HG03103 (cell line): ENCODE data around the gene ZNF286A.
"Not testable (repeated sequence)": the region's sequence is repeated elsewhere in the genome, so short reads cannot be mapped to it uniquely, and the experiment has no call there.

ENCODE experiments used
- ATAC-seq: cut with Tn5 transposase; IDR thresholded peaks from one replicate; pipeline ENCODE4 v1.9.1; 2021; ENCODE audit warnings: low read depth; ENCODE audit not compliant: unreplicated experiment

The ZNF286A gene

DNA sequence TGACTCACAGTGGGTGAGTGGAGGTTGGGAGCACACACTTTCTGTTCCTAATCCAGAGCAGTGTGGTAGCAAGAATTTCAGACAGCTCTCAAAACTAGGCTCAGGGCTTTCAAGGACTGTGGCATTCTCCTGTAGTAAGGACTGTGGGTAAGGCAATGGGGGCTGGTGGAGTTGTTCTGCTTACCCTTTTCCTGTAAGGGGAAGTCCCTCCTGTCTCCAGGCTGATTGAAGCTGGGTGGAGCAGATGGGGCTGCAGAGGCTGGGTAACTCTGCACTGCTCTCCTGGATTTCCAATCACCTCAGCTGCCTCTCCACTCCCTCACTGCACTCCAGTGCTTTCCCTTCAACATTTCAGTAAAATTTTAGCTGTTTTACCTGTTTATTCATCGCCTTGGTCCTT is 12.1 kb upstream of the ZNF286A start:
- ATAC-seq, result not testable (repeated sequence)

DNA sequence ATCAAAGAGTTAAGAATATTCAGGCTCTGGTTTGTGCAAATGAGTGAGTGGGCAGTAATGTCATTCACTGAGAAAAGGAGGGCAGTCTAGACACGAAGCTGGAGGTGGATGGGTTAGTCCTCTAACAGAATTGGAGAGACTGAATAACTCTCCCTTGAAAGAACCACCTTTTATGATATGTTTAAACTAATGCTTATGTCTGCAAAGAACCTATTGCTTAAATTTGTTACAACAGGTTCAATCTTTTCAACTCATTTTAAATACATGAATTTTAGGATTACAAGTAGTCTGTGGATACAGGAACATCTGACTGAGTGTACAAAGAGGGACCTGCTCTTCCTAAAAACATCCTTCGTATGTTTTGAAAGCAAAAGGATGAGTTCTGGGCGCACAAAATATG is 585 bp upstream of the ZNF286A start:
- not testable (repeated sequence) for ATAC-seq

GRCh38 chr17:15699937-15700336 is 385 bp downstream of the ZNF286A start:
- ATAC-seq, result not testable (repeated sequence)

DNA sequence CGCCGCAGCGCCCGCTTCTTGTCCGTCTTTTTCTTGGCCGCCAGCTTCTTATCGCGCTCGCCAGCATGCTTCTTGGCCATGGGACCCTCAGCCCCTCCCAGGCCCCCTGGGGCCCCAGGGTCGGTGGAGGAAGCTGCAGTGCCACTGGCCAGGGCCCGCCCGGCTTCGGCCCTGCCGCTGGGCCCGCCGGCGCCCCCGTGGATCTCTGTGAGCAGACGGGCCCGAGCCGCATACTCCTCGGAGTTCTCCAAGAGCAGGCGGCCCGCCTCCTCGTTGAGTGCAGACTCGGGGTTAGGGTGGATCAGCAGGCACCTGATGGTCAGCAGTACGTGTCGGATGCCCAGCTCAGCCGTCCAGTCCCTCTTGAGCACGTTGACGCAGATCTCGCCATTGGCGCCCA is 4.7 kb downstream of the ZNF286A start:
- ATAC-seq, result not testable (repeated sequence)

- ATAC-seq, result not testable (repeated sequence)
Observed at GRCh38 chr17:15704813-15705212, 5.3 kb downstream of the ZNF286A start.

DNA sequence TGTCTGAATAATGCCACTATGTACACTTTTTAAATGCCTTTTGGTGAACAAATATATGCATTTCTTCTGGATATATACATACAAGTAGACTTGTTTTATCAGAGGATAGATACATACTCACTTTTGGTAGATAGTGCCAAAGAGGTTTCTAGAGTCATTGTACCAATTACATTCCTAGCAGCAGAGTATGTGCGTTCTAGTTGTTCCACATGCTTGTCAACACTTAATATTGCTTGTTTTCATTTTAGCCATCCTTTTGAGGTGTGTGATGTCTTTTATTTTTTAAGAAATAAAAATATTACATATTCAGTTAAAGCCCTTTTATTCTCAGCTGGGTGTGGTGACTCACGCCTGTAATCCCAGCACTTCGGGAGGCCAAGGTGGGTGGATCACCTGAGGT is 9.3 kb downstream of the ZNF286A start:
- ATAC-seq, result not testable (repeated sequence)

GRCh38 chr17:15716601-15717563 is 17.3 kb downstream of the ZNF286A start:
- not testable (repeated sequence) for ATAC-seq

DNA sequence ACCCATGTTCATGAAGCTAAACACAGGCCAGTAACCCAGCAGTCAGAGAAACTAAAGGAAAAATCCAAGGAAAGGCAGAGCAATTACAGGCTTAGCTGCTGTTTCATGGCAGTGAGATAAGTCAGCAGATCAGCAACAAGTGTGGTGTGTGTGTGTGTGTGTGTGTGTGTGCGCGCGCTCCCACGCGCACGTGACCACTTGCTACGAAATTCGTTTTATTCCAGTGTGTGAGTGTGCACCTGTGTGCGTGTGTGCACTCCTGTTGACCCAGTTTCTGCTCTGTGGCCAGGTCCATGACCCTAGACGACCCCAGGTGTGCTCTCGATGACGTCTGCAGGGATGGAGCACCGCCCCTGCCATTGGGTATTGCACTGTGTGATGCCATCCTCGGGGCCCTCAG is 31.0 kb downstream of the ZNF286A start:
- ATAC-seq, result not testable (repeated sequence)

GRCh38 chr17:15731900-15732299 is 32.3 kb downstream of the ZNF286A start, which contains the start of gene TBC1D26:
TBC1D26 (plus strand) TSS chr17:15732283; CDS start chr17:15735349, 3,066 bp downstream.
- not testable (repeated sequence) for ATAC-seq

GRCh38 chr17:15733174-15733789 is 33.7 kb downstream of the ZNF286A start:
- ATAC-seq, result not testable (repeated sequence)

DNA sequence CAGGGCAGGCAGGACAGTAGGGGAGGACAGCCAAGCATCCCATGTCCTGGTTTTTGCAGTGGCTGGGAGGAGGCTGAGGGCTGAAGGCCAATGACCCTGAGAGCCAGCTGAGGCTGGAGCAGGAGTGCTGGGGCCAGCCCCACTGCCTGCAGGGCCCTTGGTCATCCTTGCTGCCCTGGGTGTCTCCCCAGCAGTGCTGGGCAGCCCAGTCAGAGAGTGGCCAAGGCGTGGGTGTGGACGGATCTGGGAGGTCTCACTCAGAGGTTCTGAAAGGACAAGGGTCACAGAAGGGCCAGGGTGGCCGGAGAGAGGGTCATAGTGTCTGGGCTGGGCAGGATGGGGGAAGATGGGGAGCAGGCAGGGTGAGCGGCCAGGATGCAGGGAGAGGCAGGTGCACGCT is 37.0 kb downstream of the ZNF286A start:
- ATAC-seq, result not testable (repeated sequence)

DNA sequence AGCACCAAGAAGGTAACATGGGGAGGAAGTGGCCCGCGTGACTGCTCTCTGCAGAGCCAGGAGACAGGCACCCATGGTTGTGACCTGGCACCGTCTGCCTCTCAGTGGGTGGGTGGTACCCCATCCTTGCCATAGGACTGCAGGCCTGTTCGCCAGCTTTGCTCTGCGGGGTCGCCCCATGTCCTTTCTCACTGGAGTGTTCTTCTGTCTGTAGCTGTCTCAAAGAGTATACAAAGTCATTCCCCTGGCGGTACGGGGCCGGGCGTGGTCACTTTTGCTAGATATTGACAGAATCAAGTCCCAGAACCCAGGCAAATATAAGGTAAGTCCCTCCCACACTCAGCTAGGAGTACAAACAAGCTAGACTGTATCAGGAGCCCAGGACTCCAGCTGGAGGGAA is 38.5 kb downstream of the ZNF286A start:
- ATAC-seq, result no peak

- not testable (repeated sequence) for ATAC-seq
Observed at GRCh38 chr17:15739259-15739658, 39.7 kb downstream of the ZNF286A start.

DNA sequence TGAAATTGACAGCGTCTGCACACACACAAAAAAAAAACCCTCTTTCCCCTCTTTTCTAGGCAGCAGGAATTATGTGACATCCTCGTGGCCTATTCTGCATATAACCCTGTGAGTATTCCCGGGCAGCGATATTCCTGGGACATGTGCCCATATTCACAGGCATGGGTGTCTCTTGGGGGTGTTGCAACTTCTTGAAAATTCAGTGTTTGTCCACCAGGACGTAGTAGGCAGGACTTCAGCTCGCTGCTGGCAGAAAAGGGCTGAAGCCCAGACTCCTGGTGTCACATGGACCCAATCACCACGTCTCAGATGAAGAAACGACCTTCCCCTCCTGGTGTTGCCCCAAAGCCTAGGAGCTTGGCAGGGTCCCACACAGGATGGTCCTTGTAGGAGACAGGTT is 40.5 kb downstream of the ZNF286A start:
- not testable (repeated sequence) for ATAC-seq

DNA sequence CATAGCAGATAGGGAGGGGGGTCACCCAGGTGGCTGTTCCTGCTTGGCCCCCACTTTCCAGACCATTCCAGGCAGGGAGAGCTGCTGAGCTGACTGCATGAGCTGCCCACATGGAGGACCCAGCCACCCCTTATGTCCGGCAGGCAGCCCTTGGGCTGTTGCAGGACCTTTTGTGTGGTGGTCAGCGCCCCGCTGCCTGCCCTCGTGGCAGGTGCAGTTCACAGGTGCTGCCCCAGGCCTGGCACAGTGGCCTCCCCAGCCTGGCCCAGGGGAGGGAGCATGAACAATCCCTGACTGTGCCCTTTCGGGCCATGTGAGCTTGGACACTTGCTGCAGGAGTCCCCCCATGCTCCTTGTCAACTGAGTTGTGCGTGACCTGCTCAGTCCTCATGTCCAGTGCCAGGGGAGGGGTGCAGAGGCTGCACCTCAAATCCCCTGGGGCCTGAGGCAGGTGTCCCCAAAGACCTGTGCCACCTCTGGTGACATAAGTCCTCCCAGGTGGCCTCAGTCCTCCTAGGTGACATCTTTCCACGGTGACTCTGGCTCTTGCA is 41.1 kb downstream of the ZNF286A start:
- no peak for ATAC-seq

- ATAC-seq, result no peak
Observed at GRCh38 chr17:15741624-15742023, 42.1 kb downstream of the ZNF286A start.

DNA sequence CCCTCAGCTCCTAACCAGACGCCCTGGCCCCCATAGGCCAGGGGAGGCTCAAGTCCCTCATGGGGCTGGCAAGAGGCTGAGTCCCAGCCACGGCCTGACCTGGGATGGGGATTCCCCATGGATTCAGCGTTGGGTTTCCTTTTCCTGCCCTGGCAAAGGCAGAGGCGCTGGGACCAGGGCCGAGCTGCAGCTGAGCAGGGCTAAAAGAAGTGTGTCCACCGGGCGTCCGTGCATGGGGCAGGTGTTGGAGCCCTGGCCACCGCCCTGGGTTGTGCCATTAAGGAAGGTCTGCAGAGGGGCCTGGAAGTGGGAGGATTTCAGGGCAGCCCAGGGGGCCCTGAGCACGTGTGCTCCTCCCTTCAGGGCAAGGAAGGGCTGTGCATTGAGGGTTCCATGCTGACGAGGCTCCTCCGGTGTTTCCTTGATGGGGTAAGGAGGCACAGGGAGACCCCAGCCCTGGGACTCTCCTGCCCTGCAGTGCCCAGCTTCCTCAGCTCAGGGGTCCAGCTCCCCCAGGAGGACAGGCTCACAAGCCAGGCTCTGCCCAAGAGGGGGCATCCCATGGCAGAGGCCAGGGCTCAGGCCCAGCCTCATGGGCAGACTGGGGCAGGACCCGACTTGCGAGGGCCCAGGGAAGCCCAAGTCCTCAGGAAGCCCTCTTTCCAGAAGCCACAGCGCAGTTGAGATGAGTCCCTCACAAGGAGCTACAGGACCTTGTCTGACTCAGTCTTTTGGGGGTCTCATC is 42.7 kb downstream of the ZNF286A start:
- no peak for ATAC-seq

DNA sequence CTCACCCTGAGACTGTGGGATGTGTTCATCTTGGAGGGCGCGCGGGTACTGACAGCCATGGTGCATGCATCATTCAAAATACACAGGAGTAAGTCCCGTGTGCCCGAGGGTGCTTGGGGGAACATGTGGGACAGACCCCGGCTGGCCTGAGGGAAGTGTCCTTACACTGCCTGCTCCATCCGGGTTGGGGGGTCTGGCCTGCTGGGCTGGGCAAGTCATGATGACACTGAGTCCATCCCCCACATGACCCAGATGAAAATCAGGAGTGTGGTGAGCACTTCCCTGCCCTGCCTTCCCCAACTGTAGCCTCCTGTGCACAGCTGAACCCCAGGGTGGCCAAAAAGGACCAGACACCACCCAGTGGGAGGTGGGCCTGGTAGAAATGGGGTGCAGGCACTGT is 43.4 kb downstream of the ZNF286A start:
- ATAC-seq, result no peak

DNA sequence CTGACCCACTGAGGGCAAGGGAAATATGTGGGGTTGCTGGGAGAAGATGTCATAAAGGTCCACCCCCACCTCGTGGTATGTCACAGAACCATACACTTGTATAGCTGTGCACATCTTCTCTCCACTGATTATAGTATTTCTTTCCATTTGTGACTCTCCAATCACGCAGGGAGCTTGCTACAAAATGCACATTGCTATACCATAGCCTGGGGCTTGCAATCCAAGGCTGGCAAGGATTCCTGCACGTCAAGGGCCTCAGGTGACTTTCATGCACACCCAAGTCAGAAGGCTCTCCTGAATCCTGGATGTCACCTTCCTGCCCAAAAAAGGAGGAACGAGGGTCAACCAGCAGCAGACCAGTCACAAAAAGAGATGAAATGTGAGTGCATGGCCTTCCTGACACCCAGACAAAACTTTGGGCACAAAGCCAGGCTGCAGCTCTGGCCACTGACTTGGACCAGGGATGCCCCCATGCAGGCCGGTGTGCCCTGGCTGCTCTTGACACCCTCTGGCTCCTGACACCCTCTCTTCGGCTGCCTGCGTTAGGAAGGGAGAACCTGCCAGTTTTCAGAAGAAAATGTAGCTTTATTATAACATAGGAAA is 44.6 kb downstream of the ZNF286A start:
- no peak for ATAC-seq

GRCh38 chr17:15744885-15745284 is 45.3 kb downstream of the ZNF286A start:
- ATAC-seq, result no peak
